HG03066 (cell line): ENCODE data around the gene FPR2.
"Not testable (repeated sequence)": the region's sequence is repeated elsewhere in the genome, so short reads cannot be mapped to it uniquely, and the experiment has no call there.

ENCODE experiments used
- ATAC-seq: cut with Tn5 transposase; IDR thresholded peaks from one replicate; pipeline ENCODE4 v1.9.1; 2021; ENCODE audit warnings: low read depth; ENCODE audit not compliant: unreplicated experiment

The FPR2 gene

GRCh38 chr19:51802775-51803174 is 41.8 kb downstream of the FPR2 start:
- no peak for ATAC-seq

- ATAC-seq = no peak
Measured at GRCh38 chr19:51803519-51803918, 42.5 kb downstream of the FPR2 start.

- no peak for ATAC-seq
Measured at GRCh38 chr19:51803967-51804366, 43.0 kb downstream of the FPR2 start.

- ATAC-seq = not testable (repeated sequence)
Measured at GRCh38 chr19:51804789-51805188, 43.8 kb downstream of the FPR2 start.

- ATAC-seq = not testable (repeated sequence)
Measured at GRCh38 chr19:51805396-51805795, 44.4 kb downstream of the FPR2 start.

- not testable (repeated sequence) for ATAC-seq
Measured at GRCh38 chr19:51806571-51806970, 45.6 kb downstream of the FPR2 start.

GRCh38 chr19:51807111-51807701 is 46.2 kb downstream of the FPR2 start:
- ATAC-seq = no peak

- ATAC-seq = no peak
Measured at GRCh38 chr19:51807925-51808324, 46.9 kb downstream of the FPR2 start.

GRCh38 chr19:51808333-51808986 is 47.5 kb downstream of the FPR2 start:
- ATAC-seq = no peak

GRCh38 chr19:51809787-51810186 is 48.8 kb downstream of the FPR2 start:
- no peak for ATAC-seq

- no peak for ATAC-seq
Measured at GRCh38 chr19:51810223-51810622, 49.2 kb downstream of the FPR2 start.

- no peak for ATAC-seq
Measured at GRCh38 chr19:51811344-51811743, 50.4 kb downstream of the FPR2 start.

- ATAC-seq = no peak
Measured at GRCh38 chr19:51815043-51815442, 54.1 kb downstream of the FPR2 start.

GRCh38 chr19:51816711-51817110 is 55.7 kb downstream of the FPR2 start:
- ATAC-seq = no peak

- no peak for ATAC-seq
Measured at GRCh38 chr19:51820011-51820410, 59.0 kb downstream of the FPR2 start.
